ENCODE measurements around the gene UQCC2.

The UQCC2 gene

DNA sequence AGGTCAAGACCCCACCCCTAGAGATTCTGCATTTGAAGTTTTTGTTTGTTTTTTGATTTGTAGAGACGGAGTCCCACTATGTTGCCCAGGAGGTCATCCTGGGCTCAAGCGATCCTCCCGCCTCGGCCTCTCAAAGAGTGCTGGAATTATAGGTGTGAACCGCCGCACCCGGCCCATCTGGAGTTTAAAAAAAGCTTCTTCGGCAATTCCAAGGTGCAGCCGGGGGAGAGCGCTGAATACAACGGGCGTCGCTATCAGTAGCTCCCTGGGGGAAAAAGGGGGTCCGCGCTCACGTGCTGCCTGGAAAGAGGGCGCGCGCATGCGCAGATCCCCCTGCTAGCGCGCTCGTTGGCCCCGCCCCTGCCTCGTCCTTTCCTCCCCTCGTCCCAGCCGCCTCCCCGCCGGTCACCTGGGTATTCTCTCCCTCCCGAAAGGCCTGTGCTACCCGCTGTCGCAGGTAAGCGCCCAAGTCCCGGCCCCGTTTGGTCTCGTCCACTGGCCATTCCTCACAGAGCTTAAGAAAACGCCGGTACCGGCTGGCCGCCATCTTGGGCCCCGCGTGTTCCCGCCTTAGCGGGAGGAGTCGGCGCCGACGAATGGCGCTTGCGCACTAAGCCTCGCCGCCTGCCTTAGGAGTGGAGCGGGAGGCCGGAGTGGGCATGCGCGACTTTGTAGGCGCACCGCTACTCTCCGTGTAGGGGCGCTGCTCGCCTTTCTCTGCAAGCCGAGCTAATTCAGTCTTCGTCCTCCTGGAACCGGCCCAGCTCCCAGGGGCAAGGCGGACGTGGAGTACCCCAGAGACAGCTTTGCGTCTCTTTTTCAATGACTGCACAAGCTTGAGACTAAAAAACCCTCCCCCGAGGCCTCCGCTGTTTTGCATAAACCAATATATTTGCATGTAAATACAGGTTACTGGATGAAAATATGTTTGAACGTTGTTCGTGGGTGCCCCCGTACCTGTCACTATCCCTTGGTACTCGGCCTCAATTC is at the start of gene UQCC2:
TSS of gene UQCC2 (minus strand) at position 561 of the 990 bp plus-strand sequence. CDS start at position 547, 14 bp downstream.
- DNase-seq (ENCODE audit: low read depth) = peak; percentile 94

DNA sequence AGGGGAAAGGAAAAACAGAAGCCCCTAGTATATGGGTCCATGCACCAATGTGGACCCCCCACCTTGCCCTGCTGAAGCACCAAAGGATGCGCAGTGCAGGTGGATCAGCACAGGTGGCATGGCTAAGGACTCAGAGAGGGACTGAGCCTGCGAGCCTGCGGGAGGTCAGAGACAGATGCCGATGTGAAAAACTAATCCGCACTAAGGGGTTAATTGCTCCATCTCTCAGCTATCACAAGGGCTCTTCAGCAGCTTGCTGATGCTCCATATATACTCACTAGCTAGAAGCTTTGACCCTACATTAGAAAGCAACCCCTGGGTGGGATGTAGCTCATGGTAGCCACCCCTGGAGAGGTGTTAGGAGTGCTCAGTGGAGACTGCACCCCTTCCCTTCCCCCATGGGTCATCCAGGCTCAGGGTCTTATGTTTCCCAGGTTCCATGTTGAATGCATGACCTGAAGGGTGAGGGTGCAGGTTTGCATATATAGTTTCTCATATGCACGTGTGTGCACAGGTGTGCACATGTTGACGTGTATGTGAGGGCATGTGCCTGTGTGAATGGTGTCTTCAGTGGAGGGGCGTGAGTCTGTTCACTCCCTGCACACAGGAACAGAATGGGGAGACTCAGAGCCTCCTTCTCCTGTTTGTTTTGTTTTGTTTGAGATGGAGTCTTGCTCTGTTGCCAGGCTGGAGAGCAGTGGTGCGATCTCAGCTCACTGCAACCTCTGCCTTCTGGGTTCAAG is 48.6 kb upstream of the UQCC2 start:
- DNase-seq (ENCODE audit: low read depth) = no peak

DNA sequence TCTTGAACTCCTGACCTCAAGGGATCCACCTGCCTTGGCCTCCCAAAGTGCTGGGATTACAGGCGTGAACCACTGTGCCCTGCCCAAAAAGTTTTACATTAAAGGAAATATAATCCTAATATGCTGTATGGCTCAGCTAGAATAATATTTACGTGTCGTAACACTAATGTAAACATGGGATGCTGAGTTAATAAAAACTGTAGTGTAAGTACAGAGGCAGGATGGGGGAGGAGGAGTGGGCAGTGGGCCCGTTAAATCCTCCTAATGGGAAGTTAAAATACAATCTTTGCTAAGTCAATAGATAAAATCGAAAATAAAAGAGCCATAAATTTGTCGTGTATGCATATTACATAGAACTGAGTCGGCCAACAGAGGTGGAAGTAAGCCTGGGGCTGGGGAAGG is 47.3 kb upstream of the UQCC2 start:
- no peak for DNase-seq (ENCODE audit: low read depth)

DNA sequence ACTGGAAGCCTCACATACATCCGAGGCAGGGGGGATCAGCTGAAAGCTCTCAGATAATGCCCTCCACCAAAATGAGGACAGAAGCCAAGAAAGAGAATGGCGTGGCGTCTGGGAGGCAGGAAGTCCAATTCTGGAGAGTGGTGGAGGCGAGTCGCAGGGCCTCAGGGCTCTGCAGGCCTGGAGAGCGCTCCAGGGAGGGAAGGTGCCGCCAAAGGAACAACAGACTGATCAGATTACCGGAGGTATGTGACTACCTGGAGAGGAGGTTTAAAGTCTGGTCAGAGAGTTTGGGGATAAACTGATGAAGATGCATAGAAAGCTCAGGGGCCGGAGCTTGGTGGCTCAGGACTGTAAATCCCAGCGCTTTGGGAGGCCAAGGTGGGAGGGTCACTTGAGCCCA is 46.4 kb upstream of the UQCC2 start:
- DNase-seq (ENCODE audit: low read depth) = no peak

DNA sequence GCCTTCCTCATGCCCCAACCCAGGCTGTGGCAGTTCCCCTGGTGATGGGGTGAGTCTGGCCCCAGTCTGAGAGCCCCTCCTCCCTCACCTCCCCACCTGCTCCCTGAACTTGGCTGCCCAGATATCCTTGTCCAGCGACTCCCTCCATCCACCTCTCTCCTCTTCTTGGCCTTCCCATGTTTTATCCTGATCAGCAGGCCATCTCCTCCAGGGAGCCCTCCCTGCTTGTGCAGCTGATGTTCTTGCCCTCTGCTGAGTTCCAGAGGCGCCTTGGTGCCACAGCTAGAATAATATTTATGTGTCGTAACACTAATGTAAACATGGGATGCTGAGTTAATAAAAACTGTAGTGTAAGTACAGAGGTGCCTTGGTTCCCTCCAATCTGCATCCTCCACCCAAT is 45.6 kb upstream of the UQCC2 start:
- DNase-seq (ENCODE audit: low read depth) = no peak

DNA sequence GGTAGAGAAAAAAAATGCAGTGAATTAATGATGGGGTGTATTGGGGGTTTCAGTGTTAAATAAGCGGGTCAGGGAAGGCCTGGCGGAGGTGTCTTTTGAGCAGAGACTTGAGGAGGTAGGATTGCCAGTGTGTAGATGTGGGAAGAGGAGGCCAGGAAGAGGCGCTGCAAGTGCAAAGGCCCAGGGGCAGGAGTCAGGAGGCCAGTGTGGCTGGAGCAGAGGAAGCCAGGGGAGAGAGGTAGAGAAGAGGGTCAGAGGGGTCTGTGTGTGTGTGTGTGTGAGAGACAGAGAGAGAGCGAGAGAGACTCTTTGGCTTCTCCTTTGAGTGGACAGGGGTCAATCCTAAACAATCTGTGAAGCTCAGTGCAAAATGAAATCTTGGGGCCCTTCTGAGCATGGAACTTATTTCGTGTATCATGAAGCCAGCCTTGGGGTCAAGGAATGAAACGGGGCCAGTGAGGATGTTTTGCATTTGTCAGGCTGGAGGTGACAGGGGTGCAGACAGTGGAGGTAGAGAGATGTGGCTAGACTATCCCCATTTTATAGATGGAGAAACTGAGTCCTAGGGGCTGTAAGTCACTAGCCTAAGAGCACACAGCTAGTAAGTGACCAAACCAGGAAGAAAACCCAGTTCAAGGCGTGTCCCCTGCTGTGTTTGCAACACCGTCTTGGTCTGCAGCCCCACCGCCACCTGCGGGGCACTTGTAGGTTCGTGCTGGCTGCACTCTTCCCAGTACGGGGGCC is 44.9 kb upstream of the UQCC2 start:
- no peak for DNase-seq (ENCODE audit: low read depth)

DNA sequence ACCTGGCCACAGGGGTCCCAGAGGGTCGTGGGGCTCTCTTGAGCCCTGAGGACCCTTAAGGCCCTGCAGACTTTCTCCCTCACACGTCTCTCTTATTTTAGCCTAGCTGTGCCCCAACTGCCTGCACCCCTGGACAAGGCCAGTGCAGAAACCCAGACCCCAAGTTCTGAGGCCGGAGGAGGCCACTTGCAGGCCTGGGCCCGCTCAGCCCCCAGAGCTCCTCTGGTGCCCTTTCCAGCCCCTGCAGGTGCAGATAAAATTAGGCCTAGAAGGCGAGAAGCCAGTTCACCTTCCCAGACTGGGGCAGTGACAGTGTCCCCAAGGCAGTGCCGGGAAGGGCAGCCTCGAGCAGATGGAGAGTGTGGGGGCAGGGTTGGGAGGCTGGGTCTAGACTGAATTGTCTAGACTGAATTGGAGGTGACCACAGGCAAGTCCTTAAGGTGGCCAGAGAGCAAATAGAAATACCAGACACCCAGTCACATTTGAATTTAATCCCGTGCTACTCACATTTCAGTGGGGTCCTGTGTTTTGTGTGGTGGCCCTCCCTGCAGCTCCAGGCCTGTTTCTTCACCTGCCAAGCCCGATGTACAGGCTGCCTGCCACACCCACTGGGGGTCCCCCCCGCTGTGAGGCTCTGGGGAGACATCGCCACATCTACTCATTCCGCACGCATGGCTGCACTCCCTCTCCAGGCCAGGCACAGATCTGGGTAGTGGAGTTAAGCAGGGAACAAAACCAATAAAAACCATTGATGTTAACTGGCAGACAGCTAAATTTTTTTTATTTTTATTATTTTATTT is 43.8 kb upstream of the UQCC2 start:
- DNase-seq (ENCODE audit: low read depth) = no peak

DNA sequence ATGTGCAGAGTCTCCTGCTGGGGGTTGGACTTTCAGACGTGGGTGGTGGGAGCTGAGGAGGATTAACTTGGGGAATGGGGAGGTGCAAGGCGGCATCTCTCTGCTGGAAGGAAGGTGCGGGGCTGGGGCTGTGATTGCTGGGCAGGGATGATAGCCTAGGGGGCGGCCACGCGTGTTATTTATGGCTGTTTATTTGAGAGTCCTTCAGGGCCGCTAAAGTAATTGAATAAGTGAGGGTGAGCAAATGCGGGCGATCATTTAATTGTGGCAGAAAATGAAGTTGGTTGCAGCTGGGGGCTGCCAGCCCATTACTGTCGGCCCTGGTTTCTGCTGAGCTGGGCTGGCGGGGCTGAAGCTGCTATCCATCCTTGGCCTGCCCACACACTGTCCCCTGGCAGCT is 42.7 kb upstream of the UQCC2 start:
- no peak for DNase-seq (ENCODE audit: low read depth)

DNA sequence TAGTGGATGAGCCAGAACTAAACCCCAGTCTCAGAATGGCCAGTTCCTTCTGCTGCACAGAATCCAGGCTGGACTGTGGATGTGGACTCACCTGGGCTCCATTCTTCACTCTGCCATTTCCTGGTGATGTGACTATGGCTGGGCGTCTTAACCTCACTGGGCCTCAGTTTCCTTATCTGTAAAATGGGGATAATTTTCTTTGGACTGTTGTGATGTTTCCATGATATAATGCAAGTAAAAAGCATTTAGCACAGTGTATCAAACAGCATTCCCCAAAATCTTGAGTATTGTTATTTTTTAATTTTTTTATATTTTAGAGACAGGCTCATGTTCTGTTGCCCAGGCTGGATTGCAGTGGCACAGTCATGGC is 41.1 kb upstream of the UQCC2 start:
- DNase-seq (ENCODE audit: low read depth) = no peak

DNA sequence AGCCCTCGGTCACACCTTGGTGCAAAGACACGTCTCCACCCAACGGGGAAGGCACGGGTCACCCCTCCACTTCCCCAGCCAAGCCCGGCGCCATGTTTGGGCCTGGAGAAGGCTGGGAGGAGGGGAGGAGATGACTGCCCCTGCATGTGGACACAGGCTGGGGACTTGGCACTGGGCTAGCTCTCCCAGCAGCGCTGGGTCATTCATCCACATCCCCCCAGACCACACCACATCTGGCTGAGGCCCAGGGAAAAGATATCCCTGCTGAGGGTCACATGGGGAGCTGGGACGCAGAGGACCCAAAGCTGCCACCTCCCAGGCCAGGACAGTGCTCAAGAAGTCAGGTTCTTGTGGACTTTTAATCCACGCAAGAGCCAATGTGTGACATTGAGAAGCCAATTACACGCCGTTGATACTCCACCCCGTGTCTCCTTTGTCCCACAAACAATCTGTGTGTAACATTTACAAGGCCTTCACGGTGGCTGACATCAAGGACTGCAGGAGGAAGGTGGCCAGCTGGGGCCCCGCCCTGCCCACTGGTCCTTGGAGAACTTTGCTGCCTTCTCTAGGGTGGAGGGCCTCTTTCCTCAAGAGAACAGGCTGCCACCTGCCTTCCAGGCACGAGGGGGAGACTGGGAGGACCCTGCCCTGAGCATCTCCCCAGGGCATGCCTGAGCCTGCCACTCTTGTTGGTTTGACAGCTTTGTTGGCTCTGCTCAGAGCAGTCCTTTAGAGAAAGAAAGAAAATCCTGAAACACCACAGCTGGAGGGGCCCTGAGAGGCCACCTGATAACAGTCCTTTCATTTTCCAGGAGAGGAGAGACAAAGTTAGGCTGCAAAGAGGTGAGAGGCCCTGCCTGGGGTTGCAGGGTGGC is 40.5 kb upstream of the UQCC2 start:
- no peak for DNase-seq (ENCODE audit: low read depth)

DNA sequence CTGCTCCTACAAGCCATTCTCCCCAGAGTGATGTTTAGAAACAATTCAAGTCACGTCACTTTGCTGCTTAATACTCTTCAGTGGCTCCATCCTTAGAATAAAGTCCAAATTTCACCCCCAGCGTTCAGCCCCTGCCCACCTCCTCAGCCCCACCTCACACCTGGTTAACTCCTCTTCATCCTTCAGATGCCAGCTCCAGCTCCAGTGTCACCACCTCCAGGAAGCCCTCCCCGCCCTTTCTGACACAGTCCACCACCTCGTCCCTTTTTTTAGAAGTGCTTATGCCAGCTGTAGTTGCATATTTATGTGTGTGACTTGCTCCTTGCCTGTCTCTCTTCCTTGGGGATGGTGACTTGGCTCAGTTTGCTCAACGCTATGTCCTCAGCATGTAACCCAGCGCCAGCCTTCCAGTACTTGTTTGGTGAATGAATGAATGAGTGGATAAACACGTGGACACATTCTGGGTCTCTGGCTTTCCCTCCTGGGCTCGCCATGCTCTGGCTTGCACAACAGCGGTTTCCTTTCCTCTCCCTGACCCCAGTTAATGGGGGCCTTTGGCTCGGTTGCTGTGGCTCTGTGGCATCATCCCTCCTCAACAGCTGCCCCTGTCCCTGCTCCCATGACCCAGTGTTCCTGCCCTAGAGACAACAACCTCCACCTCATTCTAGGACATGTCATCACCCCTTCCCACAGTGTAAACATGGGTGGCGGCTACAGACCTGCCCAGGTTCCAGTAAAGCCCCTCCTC is 38.9 kb upstream of the UQCC2 start:
- DNase-seq (ENCODE audit: low read depth) = no peak

DNA sequence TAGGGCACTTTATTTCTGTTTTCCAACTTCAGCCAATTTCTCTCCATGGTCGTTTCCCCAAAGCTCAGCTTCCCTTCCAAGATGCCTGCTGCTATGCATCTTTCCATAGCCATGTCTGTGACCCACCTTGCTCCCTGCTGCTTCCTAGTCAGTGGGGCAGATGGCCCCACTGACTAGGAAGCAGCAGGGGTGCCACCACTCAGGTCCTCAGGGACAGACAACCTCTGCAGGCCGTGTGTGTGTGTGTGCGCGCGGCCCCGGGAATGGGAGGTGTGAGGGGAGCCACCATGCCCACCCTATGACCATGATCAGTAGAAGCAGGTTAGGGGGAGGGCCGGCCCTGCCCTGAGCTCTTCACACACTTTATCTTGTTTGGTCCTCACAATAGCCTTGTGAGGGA is 37.9 kb upstream of the UQCC2 start:
- DNase-seq (ENCODE audit: low read depth) = no peak

DNA sequence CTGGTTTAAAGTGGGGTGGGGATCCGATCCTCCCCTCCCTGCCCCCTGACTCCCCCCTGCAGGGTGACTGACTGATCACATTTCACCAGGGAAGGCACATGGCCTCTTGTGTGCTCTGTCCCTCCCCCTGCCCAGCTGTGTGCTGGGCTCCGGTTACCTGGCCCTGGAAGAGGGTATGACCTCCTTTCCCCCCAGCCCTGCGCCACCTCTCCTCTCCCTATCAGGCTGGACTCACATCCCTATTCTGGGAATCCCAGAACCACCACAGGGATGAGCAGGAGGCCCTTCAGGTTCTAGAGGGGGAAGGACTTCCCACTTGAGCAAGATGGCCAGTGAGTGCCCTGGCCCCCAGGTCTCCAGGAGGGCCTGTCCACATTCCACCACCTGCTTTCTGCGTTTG is 37.3 kb upstream of the UQCC2 start:
- no peak for DNase-seq (ENCODE audit: low read depth)

DNA sequence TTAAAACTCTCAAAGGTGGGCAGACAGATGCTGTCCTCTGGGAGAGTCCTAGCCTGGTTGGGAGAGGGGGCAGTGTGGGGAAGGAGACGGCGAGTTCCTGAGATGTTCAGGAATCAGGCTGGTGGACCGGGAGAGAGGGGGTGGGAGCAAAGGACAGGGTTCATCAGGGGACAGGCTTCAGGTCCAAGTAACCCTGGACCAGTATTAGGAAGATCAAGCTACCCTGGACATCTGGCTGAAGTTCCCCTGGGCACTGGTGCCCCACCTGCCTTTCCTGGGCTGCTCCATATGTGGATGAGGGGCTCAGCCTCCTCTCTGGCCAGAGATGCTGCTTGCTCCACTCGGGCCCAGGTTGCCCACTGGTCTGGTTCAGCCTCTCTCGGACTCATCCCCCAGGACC is 36.3 kb upstream of the UQCC2 start:
- DNase-seq (ENCODE audit: low read depth) = no peak

DNA sequence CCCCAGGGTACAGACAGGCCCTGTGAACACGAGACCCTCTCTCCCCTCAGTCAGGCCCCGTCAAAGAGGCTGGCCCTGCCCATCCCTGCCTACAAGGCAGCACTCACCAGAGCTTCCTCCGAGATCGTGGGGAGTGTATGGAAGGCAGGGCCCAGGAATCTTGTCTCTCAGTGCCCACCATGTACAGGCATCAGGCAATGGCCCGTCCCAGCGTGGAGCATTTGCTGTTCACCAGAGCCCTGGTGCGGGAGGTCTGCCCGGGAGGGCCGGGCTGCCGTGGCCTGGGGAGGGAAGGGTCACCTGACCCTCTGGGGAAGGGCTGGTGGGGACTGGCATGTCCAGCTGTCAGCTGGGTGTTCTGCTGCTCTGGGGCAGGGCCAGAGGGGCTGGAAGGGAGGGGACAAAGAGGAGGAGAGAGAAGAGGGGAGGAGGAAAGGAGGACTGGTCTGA is 35.2 kb upstream of the UQCC2 start, which contains the start of gene IP6K3:
TSS of gene IP6K3 (minus strand) at position 255 of the 450 bp plus-strand sequence. CDS start 11,429 bp downstream, outside the sequence.
- DNase-seq (ENCODE audit: low read depth) = no peak

DNA sequence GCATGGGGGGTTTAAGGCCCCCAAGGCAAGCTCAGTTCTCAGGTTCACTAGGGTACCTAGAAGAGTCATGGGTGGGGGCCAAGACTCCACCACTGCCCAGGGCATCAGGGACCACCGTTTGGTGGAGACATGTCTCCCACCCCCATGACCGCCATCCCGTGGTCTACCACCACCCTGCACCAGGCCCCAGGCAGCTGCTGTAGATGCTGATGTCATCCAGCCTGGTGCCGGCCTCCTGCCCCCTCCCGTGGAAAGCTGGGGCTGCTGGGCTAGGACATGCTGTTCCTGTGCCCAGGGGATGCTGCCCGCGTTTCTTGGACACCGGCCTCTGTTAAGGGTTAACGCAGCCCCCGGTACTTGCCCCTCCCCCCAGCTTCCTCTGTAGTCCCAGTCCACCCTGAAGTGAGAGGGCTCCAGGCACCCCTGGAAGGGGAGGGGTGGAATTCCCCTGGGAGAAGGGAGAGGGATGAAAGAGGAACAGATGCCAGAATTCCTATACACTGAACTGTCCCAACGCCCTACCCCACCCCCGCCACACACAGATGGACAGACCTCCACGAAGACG is 34.6 kb upstream of the UQCC2 start:
- no peak for DNase-seq (ENCODE audit: low read depth)

DNA sequence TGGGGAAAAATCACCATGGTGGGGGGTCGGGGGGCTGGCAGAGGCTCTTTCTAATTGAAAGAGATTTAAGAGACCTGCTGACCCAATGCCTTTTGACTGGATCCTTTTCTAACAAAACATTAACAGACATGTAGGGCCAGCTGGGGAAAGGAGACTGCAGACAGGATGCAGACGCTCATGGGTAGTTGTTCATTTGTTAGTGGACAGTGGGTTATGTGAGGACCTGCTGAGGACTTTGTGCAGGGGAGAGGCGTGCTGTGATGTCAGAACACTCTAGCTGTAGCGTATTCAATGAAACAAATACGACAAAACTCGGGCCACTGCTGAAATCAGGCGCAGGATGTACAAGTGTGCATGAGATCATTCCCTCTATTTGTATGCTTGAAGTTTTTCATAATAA is 34.0 kb upstream of the UQCC2 start:
- DNase-seq (ENCODE audit: low read depth) = no peak

DNA sequence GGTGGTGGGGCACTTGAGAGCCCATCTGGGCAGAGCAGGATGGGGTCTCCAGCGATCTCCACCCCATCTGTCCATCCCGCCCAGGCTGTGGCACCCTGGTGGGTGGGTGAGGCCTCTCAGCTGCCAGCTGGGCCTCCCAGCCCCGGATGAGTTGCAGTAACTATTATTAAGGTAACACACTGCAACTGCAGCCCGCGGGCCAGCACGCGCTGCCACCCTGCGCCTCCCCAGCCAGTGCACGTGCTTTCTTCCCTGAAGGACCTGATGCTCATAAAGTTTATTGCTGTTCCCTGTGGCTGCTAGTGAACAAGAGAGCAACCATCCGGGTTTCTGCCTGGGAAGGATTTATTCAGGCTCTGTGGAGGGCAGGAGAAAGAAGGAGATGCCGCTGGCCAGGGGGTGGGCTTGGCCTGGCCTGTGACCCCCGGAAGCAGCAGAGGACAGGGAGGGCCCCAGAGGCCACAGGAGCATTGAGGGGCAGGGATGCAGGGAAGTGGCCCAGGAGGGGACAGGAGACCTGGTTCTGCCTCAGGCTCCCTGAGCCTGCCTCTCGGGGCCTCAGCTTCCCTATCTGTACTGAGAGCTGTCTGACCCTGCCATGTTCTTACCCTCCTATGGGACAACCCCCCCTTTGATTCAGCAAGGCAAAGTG is 33.5 kb upstream of the UQCC2 start:
- DNase-seq (ENCODE audit: low read depth) = no peak

Measured in activated T-cell treated with anti-CD3 and anti-CD28 coated beads for 24 hours (primary cell).